HG02571 (cell line): ENCODE results near the gene FXYD3.
"Not testable (repeated sequence)": the region's sequence is repeated elsewhere in the genome, so short reads cannot be mapped to it uniquely, and the experiment has no call there.

Experiments
- ATAC-seq: cut with Tn5 transposase; IDR thresholded peaks from one replicate; pipeline ENCODE4 v1.9.1; 2021; ENCODE audit warnings: mild to moderate bottlenecking, moderate library complexity; ENCODE audit not compliant: unreplicated experiment

FXYD3 gene

DNA sequence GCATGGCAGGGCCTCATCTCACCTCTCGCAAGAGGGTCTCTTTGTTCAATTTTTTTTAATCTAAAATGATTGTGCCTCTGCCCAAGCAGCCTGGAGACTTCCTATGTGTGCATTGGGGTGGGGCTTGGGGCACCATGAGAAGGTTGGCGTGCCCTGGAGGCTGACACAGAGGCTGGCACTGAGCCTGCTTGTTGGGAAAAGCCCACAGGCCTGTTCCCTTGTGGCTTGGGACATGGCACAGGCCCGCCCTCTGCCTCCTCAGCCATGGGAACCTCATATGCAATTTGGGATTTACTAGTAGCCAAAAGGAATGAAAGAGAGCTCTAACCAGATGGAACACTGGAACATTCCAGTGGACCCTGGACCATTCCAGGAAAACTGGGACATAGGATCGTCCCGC is 8.0 kb downstream of the FXYD3 start:
- no peak for ATAC-seq

DNA sequence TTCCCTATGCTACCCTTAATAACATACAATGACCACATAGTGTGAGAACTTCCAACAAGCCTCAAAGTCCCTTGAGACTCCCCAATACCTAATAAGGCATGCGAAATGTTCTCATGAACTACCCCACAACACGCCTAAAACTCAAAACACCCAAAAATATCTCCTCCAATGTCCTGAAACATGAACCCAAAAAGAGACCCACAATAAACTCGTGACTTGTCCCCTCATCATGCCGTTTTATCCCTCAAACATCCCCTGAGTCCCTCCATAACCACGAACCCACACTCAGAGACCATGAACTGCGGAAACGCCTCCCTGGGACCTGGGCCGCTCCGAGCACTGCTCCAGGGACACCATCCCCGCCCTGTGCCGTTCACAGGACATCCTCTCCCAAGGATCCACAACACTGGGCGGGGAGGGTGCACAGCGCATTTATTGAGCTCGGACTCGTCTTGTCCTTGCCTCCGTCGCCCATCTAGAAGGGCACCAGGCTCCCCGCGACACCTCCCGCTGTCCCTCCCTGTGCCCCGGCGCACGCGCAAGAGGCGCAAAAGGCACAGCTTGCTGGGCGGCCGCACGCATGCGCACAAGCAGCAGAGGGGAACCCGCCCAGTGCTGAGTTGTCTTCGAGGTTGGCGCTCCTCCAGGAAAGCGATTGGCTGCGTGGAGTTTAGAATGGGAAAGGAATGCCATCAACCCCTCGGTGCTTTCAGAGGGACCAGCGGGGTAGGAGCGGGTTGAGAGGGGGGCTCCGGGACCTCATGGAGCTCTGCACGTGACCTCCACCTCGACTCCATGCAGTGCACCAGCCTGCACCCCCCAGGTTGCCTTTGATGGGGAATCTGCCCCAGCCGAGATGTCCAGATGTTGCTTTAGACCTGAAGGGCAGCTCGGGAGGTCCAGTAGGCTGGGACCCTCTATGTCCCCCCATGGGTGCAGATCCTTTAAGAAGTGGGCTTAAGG is 8.8 kb downstream of the FXYD3 start:
- ATAC-seq: no peak

DNA sequence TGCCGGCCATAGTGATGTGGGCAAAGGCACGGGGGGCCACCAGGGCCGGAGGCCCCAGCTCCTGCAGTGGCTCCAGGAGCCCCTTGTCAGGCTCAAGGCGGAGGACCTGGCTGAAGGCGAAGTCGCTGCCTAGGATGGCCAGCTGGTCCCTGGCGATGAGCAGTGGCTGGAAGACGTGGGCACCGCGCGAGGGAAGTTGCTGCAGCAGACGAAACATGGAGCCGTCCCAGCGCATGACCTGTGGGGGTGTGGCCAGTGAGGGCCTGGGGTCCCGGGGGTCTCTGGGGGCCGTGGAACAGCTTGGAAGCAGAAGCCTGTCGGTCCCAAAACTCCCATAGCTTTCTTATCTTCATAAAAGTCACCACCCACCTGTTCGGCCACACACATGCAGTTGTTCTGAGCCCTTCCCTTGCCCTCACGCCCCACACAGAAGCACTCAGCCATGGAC is 9.7 kb downstream of the FXYD3 start:
- no peak for ATAC-seq

- no peak for ATAC-seq
These were observed 10.4 kb downstream of the FXYD3 start for GRCh38 chr19:35125749-35126623.

GRCh38 chr19:35126624-35126959 is 11.0 kb downstream of the FXYD3 start:
- no peak for ATAC-seq

DNA sequence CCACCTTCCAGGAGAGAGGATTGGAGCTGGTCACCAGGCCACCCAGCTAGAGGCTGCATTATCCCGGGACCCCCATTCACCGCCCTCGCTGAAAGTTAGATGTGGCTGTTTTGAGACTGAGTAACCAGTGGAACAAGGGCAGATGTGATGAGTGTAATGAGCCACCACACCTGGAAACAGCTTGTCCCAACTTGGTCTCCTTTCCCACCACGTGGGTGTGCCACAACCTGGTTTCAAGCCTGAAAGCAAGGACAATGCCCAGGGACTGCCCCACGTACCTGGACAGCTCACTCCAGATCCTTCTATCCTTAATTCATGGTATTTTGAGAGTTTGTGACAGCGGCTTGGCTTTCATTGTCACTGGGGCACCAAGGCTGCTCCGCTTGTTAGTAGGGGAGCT is 12.2 kb downstream of the FXYD3 start:
- ATAC-seq: no peak

DNA sequence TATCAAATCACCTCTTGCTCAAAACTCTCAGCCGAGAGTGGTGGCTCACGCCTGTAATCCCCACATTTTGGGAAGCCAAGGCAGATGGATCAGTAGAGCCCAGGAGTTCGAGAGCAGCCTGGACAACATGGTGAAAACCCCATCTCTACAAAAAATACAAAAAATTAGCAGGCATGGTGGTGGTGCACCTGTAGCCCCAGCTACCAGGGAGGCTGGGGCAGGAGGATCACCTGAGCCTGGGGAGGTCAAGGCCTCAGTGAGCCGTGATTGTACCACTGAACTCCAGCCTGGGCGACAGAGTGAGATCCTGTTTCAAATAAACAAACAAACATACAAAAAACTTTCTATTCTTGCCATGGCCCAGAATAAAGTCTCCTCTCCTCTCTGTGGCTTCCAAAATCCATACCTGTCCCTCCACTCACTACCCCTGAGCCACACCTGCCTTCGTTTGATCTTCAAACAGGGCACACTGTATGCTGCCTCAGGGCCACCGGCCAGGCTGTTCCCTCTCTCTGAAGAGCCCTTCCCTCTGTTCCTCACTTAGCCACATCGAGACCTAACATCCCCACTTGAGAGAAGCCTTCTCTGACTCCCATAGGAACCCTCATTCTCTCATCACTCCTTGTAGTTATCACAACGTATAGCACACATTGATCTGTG is 12.9 kb downstream of the FXYD3 start:
- no peak for ATAC-seq

- ATAC-seq: not testable (repeated sequence)
These were observed 14.2 kb downstream of the FXYD3 start for GRCh38 chr19:35129724-35130274.

- ATAC-seq: no peak
These were observed 15.4 kb downstream of the FXYD3 start for GRCh38 chr19:35130761-35131720.

GRCh38 chr19:35132254-35132653 is 16.6 kb downstream of the FXYD3 start:
- no peak for ATAC-seq

DNA sequence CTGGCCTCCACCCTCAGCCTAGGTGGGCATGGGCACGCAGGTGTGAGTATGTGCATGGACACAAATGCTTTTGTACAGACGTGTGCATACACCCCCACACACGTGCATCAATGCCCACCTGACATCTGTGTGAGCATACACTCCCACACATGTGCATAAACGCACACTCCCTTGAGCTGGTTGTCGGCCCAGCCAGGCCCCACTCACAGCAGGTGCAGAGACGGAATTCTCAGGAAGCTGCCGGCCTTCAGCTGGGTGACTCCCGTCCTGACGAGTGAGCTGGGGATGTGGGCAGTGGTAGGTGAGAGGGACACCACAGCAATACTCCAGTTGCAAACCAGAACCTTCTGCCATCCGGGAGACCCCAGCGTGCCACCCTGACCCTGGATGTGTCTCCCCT is 18.2 kb downstream of the FXYD3 start:
- no peak for ATAC-seq

DNA sequence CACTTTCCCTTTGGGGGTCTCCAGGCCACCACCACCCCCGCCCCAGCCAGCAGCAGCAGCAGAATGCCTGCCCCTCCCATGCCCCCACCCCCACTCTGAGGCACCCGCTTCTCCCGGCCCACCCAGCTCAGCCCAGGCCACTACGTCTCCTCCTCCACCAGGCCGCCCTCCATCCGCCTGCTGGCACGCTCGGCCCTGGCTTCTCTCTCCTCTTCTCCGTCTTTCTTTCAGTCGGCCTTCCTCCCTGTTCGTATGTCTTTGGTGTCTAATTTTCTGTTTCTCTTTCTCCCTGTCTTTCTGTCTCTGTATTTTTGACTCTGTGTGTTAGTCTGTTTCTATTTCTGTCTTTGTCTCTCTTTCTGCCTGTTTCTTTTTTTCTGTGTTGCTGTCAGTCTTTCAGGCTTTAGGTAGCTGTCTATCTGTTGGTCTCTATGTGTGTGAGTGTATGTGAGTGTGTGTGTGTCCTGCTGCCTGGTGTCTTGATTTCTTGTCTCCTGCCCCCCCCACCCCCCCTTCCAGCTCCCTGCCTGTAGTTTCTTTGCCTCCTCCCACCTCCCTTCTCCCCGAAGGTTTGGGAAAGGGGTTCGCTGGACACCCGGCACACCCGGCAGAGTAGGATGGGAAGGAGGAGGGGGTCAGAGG is 19.1 kb downstream of the FXYD3 start, which contains the start of gene LGI4:
LGI4 (minus strand) TSS at position 459 of the 642 bp plus-strand sequence; CDS start at position 80, 379 bp downstream.
- ATAC-seq: no peak

- ATAC-seq: no peak
These were observed 19.8 kb downstream of the FXYD3 start for GRCh38 chr19:35135389-35135909.

- no peak for ATAC-seq
These were observed 20.6 kb downstream of the FXYD3 start for GRCh38 chr19:35136231-35136630.

- no peak for ATAC-seq
These were observed 21.5 kb downstream of the FXYD3 start for GRCh38 chr19:35136977-35137702.

- no peak for ATAC-seq
These were observed 22.8 kb downstream of the FXYD3 start, which contains the start of gene FXYD1 for GRCh38 chr19:35138305-35138892. Gene FXYD1 (plus strand): TSS chr19:35138824. CDS start chr19:35140080, 1,256 bp downstream.

- ATAC-seq: no peak
These were observed 24.8 kb downstream of the FXYD3 start for GRCh38 chr19:35140207-35140961.
